Keratinocyte (primary cell): ENCODE measurements around the gene KLK8. TPM values are rescaled to one million over a fixed set of nuclear protein-coding genes. Genes with fewer than 3 reads are reported as not detected.

Source experiments
- DNase-seq: peaks from one replicate; pipeline ENCODE4 v3.0.0-alpha.2; 2011; ENCODE audit warnings: low read depth, missing footprints, low spot score
- FAIRE-seq: peaks from 2 replicates; lab custom pipeline; 2011; peaks lifted over from hg19 to GRCh38; lab: Jason Lieb, UNC
- H2AFZ ChIP-seq: 2 replicates; pipeline ENCODE4 v1.6.0; 2012; ENCODE audit warnings: low read length, control low read depth, inconsistent platforms; ENCODE audit not compliant: control insufficient read depth
- H3K27ac ChIP-seq: 2 replicates; pipeline ENCODE4 v1.5.1; 2011; ENCODE audit warnings: low read length; ENCODE audit not compliant: control insufficient read depth, insufficient read depth
- H3K27me3 ChIP-seq: 3 replicates; pipeline ENCODE4 v1.6.0; 2011; ENCODE audit warnings: low read length; ENCODE audit not compliant: control insufficient read depth, insufficient read depth; ENCODE audit errors: extremely low read depth
- H3K36me3 ChIP-seq, 2 experiments: 2 replicates in 1 of 2; 3 replicates in 1 of 2; pipeline ENCODE4 v1.5.1; 2011; ENCODE audit warnings: low read length in 2 of 2, mild to moderate bottlenecking in 1 of 2; ENCODE audit not compliant: control insufficient read depth in 2 of 2, insufficient read depth in 2 of 2; ENCODE audit errors: extremely low read depth in 1 of 2
- H3K4me1 ChIP-seq: 3 replicates; pipeline ENCODE4 v1.5.1; 2011; ENCODE audit warnings: low read length; ENCODE audit not compliant: control insufficient read depth, insufficient read depth; ENCODE audit errors: extremely low read depth
- H3K4me2 ChIP-seq: 3 replicates; pipeline ENCODE4 v1.6.0; 2011; ENCODE audit warnings: low read depth, low read length; ENCODE audit not compliant: control insufficient read depth, insufficient read depth; ENCODE audit errors: extremely low read depth
- H3K4me3 ChIP-seq, 3 experiments: fragments of 200-600 bp in 1 of 3; sonication (generic) in 1 of 3; 2 replicates in 2 of 3; 3 replicates in 1 of 3; pipeline ENCODE4 v1.5.1; 2011 to 2016; ENCODE audit warnings: low read length in 3 of 3, mild to moderate bottlenecking in 3 of 3, control low read depth in 2 of 3, inconsistent platforms in 1 of 3, low read depth in 1 of 3, mixed read lengths in 1 of 3, mixed run types in 1 of 3, moderate library complexity in 1 of 3; ENCODE audit not compliant: control insufficient read depth in 2 of 3, insufficient read depth in 2 of 3; ENCODE audit errors: extremely low read depth in 1 of 3
- H3K79me2 ChIP-seq: 2 replicates; pipeline ENCODE4 v1.6.0; 2012; ENCODE audit warnings: low read length; ENCODE audit not compliant: control insufficient read depth, insufficient read depth
- H3K9ac ChIP-seq: 3 replicates; pipeline ENCODE4 v1.6.0; 2011; ENCODE audit warnings: low read length; ENCODE audit not compliant: control insufficient read depth, insufficient read depth; ENCODE audit errors: extremely low read depth
- H3K9me1 ChIP-seq: 3 replicates; pipeline ENCODE4 v1.6.0; 2011; ENCODE audit warnings: low read length; ENCODE audit not compliant: control insufficient read depth, insufficient read depth; ENCODE audit errors: extremely low read depth
- H3K9me3 ChIP-seq: 2 replicates; pipeline ENCODE4 v1.5.1; 2012; ENCODE audit warnings: low read depth, low read length; ENCODE audit not compliant: control insufficient read depth
- H4K20me1 ChIP-seq: 3 replicates; pipeline ENCODE4 v1.6.0; 2011; ENCODE audit warnings: low read length; ENCODE audit not compliant: control insufficient read depth, insufficient read depth; ENCODE audit errors: extremely low read depth
- CTCF ChIP-seq, 3 experiments: IDR thresholded peaks in 1 of 3; conservative IDR thresholded peaks in 1 of 3; optimal IDR thresholded peaks in 1 of 3; 2 replicates in 2 of 3; 3 replicates in 1 of 3; pipeline versions ENCODE3 to v1.5.1; 2011; ENCODE audit warnings: low read length in 3 of 3, mild to moderate bottlenecking in 3 of 3, moderate library complexity in 2 of 3, control low read depth in 1 of 3, inconsistent platforms in 1 of 3; ENCODE audit not compliant: insufficient read depth in 2 of 3; ENCODE audit errors: extremely low read depth in 1 of 3
- EZH2 ChIP-seq: IDR thresholded peaks from one replicate; pipeline ENCODE4 v1.6.1; 2012; ENCODE audit warnings: inconsistent platforms, mild to moderate bottlenecking, low read length, moderate library complexity
- dilution Hi-C: fragments of 300-500 bp; cut with MboI; formaldehyde crosslinking; loops from one replicate; pipeline ENCODE4 v1.7.0; 2020; ENCODE audit warnings: low sequenced_read_pairs; ENCODE audit not compliant: extremely low pct_ligation_motif_present
- polyA plus RNA-seq, 5 experiments: library from polyadenylated mRNA; depleted of rRNA in 3 of 5; stranded (reverse) in 3 of 5; stranded (forward) in 1 of 5; unstranded in 1 of 5; fragments of >200 nt; gene quantifications; 1 replicate in 1 of 5; 2 replicates in 3 of 5; 3 replicates in 1 of 5; pipeline versions ENCODE4 v1.2.1 to v1.2.3, GENCODE V29; 2011 to 2012; ENCODE audit warnings: missing spikeins in 2 of 5, low read depth in 1 of 5, low replicate concordance in 1 of 5

KLK8 gene
- polyA plus RNA-seq, 1 donor (not counting 4 experiments of a cell fraction or from before 2014, with no cell fraction given), result 118 TPM

DNA sequence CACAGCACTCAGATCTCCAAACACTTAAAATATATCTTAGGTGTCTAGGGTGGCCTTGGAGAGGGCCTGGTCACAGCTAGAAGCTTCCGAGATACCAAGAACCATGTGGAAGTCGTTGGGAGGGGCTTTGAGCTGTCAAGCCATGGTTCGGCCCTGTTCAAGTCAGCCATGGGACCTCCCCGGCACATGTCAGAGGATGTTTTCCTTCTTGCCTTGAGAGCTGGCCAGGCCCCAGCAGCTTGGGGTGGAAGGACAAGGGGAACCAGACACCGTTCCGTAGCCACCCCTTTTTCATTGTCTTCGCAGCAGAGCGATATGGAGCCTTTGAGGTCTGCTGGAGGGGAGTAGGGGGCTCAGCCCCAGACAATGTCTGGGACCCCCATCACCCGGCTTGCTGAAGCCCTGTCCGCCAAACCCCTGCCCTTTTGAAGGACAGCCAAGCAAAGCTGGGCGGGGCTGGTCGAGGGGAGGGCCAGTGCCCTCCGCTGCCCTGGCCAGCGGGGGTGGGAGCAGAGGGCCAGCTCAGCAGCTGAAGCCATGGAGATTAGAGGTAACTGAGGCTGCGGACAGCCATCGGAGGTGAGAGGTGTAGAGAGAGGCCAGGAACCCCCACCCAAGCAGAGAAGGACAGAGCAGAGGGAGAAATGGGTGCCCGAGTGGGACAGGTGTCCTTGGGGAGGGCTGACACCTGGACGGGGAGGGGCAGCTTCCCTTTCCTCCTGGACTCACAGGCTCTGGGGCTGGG, 24.6 kb upstream of the KLK8 start:
- no peaks in the 10 kb centered on the region for H3K9me1 ChIP-seq
- H3K9ac ChIP-seq, result no peak overlapping the region
- H3K9me3 ChIP-seq, result no peaks in the 10 kb centered on the region
- peak overlapping the region in 1 of 3 experiments; percentile 44 for H3K4me3 ChIP-seq
- H3K4me2 ChIP-seq, result peak overlapping the region; percentile 33
- no peak overlapping the region for H2AFZ ChIP-seq
- no peak overlapping the region for H3K27ac ChIP-seq
- no peak for DNase-seq
- no peak for FAIRE-seq
- peaks cover 0 to 5% of the 10 kb centered on the region in 2 experiments for H3K36me3 ChIP-seq
- no peaks in the 10 kb centered on the region for H4K20me1 ChIP-seq
- peaks cover 11% of the 10 kb centered on the region for H3K27me3 ChIP-seq
- H3K4me1 ChIP-seq, result peaks cover 18% of the 10 kb centered on the region
- H3K79me2 ChIP-seq, result no peaks in the 10 kb centered on the region
- dilution Hi-C loops, result no loop called here
- TF ChIP-seq CTCF (optimal IDR thresholded peaks at IDR 0.05 in 1 of 3, IDR thresholded peaks at IDR 0.05 in 1 of 3, conservative IDR thresholded peaks at IDR 0.05 in 1 of 3; ENCODE audit: extremely low read depth in 1 of 3, insufficient read depth in 2 of 3, low read length in 3 of 3), result no peak

- Histone ChIP-seq H2AFZ (no peak overlapping the region), H3K27me3 (peaks cover 11% of the 10 kb centered on the region), H3K4me1 (peaks cover 18% of the 10 kb centered on the region), H4K20me1 (no peaks in the 10 kb centered on the region), H3K27ac (no peak overlapping the region), H3K9ac (no peak overlapping the region), H3K4me3 (peak overlapping the region in 1 of 3 experiments; percentile 44), H3K9me3 (no peaks in the 10 kb centered on the region), H3K36me3 (peaks cover 0 to 5% of the 10 kb centered on the region in 2 experiments), H3K9me1 (no peaks in the 10 kb centered on the region), H3K4me2 (no peak overlapping the region), H3K79me2 (no peaks in the 10 kb centered on the region)
- TF ChIP-seq EZH2, result no peak
- TF ChIP-seq CTCF (optimal IDR thresholded peaks at IDR 0.05 in 1 of 3, IDR thresholded peaks at IDR 0.05 in 1 of 3, conservative IDR thresholded peaks at IDR 0.05 in 1 of 3; ENCODE audit: extremely low read depth in 1 of 3, insufficient read depth in 2 of 3, low read length in 3 of 3), result no peak
- DNase-seq, result no peak
- dilution Hi-C loops, result no loop called here
- FAIRE-seq, result no peak
Observed at GRCh38 chr19:51025401-51025800, 24.0 kb upstream of the KLK8 start.
